Thyroid gland (tissue), 4 donors: ENCODE measurements around the gene METTL4.

Source experiments
- CTCF ChIP-seq, 6 experiments: fragments of 200-600 bp in 3 of 6; fragments of 450-650 bp in 3 of 6; sonication (generic) in 3 of 6; IDR thresholded peaks; one replicate each; pipeline ENCODE4 v1.5.1; 2016 to 2019; ENCODE audit warnings: antibody characterized with exemption in 6 of 6, mild to moderate bottlenecking in 2 of 6, inconsistent platforms in 1 of 6, moderate library complexity in 1 of 6
- POLR2A ChIP-seq, 2 donors: fragments of 450-650 bp; IDR thresholded peaks; one replicate each; pipeline ENCODE4 v1.6.1; 2017; ENCODE audit warnings: antibody characterized with exemption in 2 of 2, mild to moderate bottlenecking in 2 of 2, moderate library complexity in 1 of 2

DNA sequence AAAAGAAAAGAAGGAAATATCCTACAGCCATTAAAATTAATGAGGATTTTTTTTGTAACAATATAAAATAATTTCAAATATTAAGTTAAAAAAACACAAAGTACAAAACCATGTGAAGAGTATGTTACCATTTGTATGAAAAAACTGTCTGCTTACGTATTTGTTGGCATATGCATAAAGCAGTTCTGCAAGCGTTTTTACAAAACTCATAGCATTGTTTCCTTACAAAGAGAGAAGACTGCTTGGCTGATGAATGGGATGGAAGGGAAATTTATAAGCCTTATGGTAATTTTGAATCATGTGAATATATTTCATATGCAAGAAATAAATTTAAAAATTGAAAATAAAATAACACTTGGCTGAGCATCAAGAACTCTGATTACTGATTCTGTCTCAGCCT is 63.1 kb downstream of the METTL4 start:
- no peak for TF ChIP-seq CTCF (IDR thresholded peaks at IDR 0.05)
- no peak for TF ChIP-seq POLR2A (IDR thresholded peaks at IDR 0.05)
